HuH-7 (cell line): ENCODE measurements around the gene PPP6R2.
A peak's percentile ranks its signal among the peaks of the same experiment; 100 is the strongest.

Experiments used
- DNase-seq: peaks from one replicate; pipeline ENCODE4 v3.0.0; 2011; ENCODE audit warnings: low spot score

Gene PPP6R2

GRCh38 chr22:50471197-50471847, 128.2 kb downstream of the PPP6R2 start:
- DNase-seq = no peak

GRCh38 chr22:50471962-50472361, 128.8 kb downstream of the PPP6R2 start:
- DNase-seq = no peak

- DNase-seq = peak; percentile 96
Observed at GRCh38 chr22:50473088-50473487, 130.0 kb downstream of the PPP6R2 start.

GRCh38 chr22:50473855-50474671, 130.9 kb downstream of the PPP6R2 start:
- DNase-seq = no peak

GRCh38 chr22:50474710-50475651, 131.9 kb downstream of the PPP6R2 start, which contains the start of gene SBF1:
Gene SBF1 (minus strand): TSS chr22:50475035. CDS start chr22:50474840, 195 bp downstream.
- peak; percentile 100 for DNase-seq

GRCh38 chr22:50475652-50476002, 132.5 kb downstream of the PPP6R2 start:
- DNase-seq = no peak

- no peak for DNase-seq
Observed at GRCh38 chr22:50476868-50477267, 133.7 kb downstream of the PPP6R2 start.

GRCh38 chr22:50477923-50478322, 134.8 kb downstream of the PPP6R2 start:
- no peak for DNase-seq

- DNase-seq = no peak
Observed at GRCh38 chr22:50479721-50480120, 136.6 kb downstream of the PPP6R2 start.

GRCh38 chr22:50481045-50481439, 137.9 kb downstream of the PPP6R2 start:
- no peak for DNase-seq

GRCh38 chr22:50481440-50482106, 138.4 kb downstream of the PPP6R2 start, which contains the start of gene ADM2:
Gene ADM2 (plus strand): TSS chr22:50481543. CDS start chr22:50481848, 305 bp downstream.
- peak; percentile 98 for DNase-seq

GRCh38 chr22:50482107-50483074, 139.3 kb downstream of the PPP6R2 start:
- no peak for DNase-seq

- no peak for DNase-seq
Observed at GRCh38 chr22:50483106-50483505, 140.0 kb downstream of the PPP6R2 start.

GRCh38 chr22:50483556-50483955, 140.4 kb downstream of the PPP6R2 start:
- DNase-seq = no peak

GRCh38 chr22:50483977-50484853, 141.1 kb downstream of the PPP6R2 start:
- no peak for DNase-seq

GRCh38 chr22:50485221-50486131, 142.3 kb downstream of the PPP6R2 start:
- DNase-seq = no peak

GRCh38 chr22:50486561-50487289, 143.6 kb downstream of the PPP6R2 start, which contains the start of gene MIOX:
Gene MIOX (plus strand): TSS chr22:50486859. CDS start chr22:50486898, 39 bp downstream.
- DNase-seq = no peak
